Keratinocyte (primary cell): ENCODE results near the gene DSCAM. TPM values are rescaled to one million over a fixed set of nuclear protein-coding genes. Genes with fewer than 3 reads are reported as not detected.

Experiments used
- DNase-seq: peaks from one replicate; pipeline ENCODE4 v3.0.0-alpha.2; 2011; ENCODE audit warnings: low read depth, missing footprints, low spot score
- FAIRE-seq: peaks from 2 replicates; lab custom pipeline; 2011; peaks lifted over from hg19 to GRCh38; lab: Jason Lieb, UNC
- H2AFZ ChIP-seq: 2 replicates; pipeline ENCODE4 v1.6.0; 2012; ENCODE audit warnings: low read length, control low read depth, inconsistent platforms; ENCODE audit not compliant: control insufficient read depth
- H3K27ac ChIP-seq: 2 replicates; pipeline ENCODE4 v1.5.1; 2011; ENCODE audit warnings: low read length; ENCODE audit not compliant: control insufficient read depth, insufficient read depth
- H3K27me3 ChIP-seq: 3 replicates; pipeline ENCODE4 v1.6.0; 2011; ENCODE audit warnings: low read length; ENCODE audit not compliant: control insufficient read depth, insufficient read depth; ENCODE audit errors: extremely low read depth
- H3K36me3 ChIP-seq, 2 experiments: 2 replicates in 1 of 2; 3 replicates in 1 of 2; pipeline ENCODE4 v1.5.1; 2011; ENCODE audit warnings: low read length in 2 of 2, mild to moderate bottlenecking in 1 of 2; ENCODE audit not compliant: control insufficient read depth in 2 of 2, insufficient read depth in 2 of 2; ENCODE audit errors: extremely low read depth in 1 of 2
- H3K4me1 ChIP-seq: 3 replicates; pipeline ENCODE4 v1.5.1; 2011; ENCODE audit warnings: low read length; ENCODE audit not compliant: control insufficient read depth, insufficient read depth; ENCODE audit errors: extremely low read depth
- H3K4me2 ChIP-seq: 3 replicates; pipeline ENCODE4 v1.6.0; 2011; ENCODE audit warnings: low read depth, low read length; ENCODE audit not compliant: control insufficient read depth, insufficient read depth; ENCODE audit errors: extremely low read depth
- H3K4me3 ChIP-seq, 3 experiments: fragments of 200-600 bp in 1 of 3; sonication (generic) in 1 of 3; 2 replicates in 2 of 3; 3 replicates in 1 of 3; pipeline ENCODE4 v1.5.1; 2011 to 2016; ENCODE audit warnings: low read length in 3 of 3, mild to moderate bottlenecking in 3 of 3, control low read depth in 2 of 3, inconsistent platforms in 1 of 3, low read depth in 1 of 3, mixed read lengths in 1 of 3, mixed run types in 1 of 3, moderate library complexity in 1 of 3; ENCODE audit not compliant: control insufficient read depth in 2 of 3, insufficient read depth in 2 of 3; ENCODE audit errors: extremely low read depth in 1 of 3
- H3K79me2 ChIP-seq: 2 replicates; pipeline ENCODE4 v1.6.0; 2012; ENCODE audit warnings: low read length; ENCODE audit not compliant: control insufficient read depth, insufficient read depth
- H3K9ac ChIP-seq: 3 replicates; pipeline ENCODE4 v1.6.0; 2011; ENCODE audit warnings: low read length; ENCODE audit not compliant: control insufficient read depth, insufficient read depth; ENCODE audit errors: extremely low read depth
- H3K9me1 ChIP-seq: 3 replicates; pipeline ENCODE4 v1.6.0; 2011; ENCODE audit warnings: low read length; ENCODE audit not compliant: control insufficient read depth, insufficient read depth; ENCODE audit errors: extremely low read depth
- H3K9me3 ChIP-seq: 2 replicates; pipeline ENCODE4 v1.5.1; 2012; ENCODE audit warnings: low read depth, low read length; ENCODE audit not compliant: control insufficient read depth
- H4K20me1 ChIP-seq: 3 replicates; pipeline ENCODE4 v1.6.0; 2011; ENCODE audit warnings: low read length; ENCODE audit not compliant: control insufficient read depth, insufficient read depth; ENCODE audit errors: extremely low read depth
- CTCF ChIP-seq, 3 experiments: IDR thresholded peaks in 1 of 3; conservative IDR thresholded peaks in 1 of 3; optimal IDR thresholded peaks in 1 of 3; 2 replicates in 2 of 3; 3 replicates in 1 of 3; pipeline versions ENCODE3 to v1.5.1; 2011; ENCODE audit warnings: low read length in 3 of 3, mild to moderate bottlenecking in 3 of 3, moderate library complexity in 2 of 3, control low read depth in 1 of 3, inconsistent platforms in 1 of 3; ENCODE audit not compliant: insufficient read depth in 2 of 3; ENCODE audit errors: extremely low read depth in 1 of 3
- EZH2 ChIP-seq: IDR thresholded peaks from one replicate; pipeline ENCODE4 v1.6.1; 2012; ENCODE audit warnings: inconsistent platforms, mild to moderate bottlenecking, low read length, moderate library complexity
- dilution Hi-C: fragments of 300-500 bp; cut with MboI; formaldehyde crosslinking; loops from one replicate; pipeline ENCODE4 v1.7.0; 2020; ENCODE audit warnings: low sequenced_read_pairs; ENCODE audit not compliant: extremely low pct_ligation_motif_present
- polyA plus RNA-seq, 5 experiments: library from polyadenylated mRNA; depleted of rRNA in 3 of 5; stranded (reverse) in 3 of 5; stranded (forward) in 1 of 5; unstranded in 1 of 5; fragments of >200 nt; gene quantifications; 1 replicate in 1 of 5; 2 replicates in 3 of 5; 3 replicates in 1 of 5; pipeline versions ENCODE4 v1.2.1 to v1.2.3, GENCODE V29; 2011 to 2012; ENCODE audit warnings: missing spikeins in 2 of 5, low read depth in 1 of 5, low replicate concordance in 1 of 5

The DSCAM gene
- polyA plus RNA-seq, 1 donor (not counting 4 experiments of a cell fraction or from before 2014, with no cell fraction given): 2.1 TPM

- dilution Hi-C loops: no loop called here
- Histone ChIP-seq H2AFZ (no peak overlapping the region), H3K4me3 (no peak overlapping the region), H3K27me3 (no peaks in the 10 kb centered on the region), H3K27ac (no peak overlapping the region), H3K4me1 (no peaks in the 10 kb centered on the region), H3K9me1 (no peaks in the 10 kb centered on the region), H3K9ac (no peak overlapping the region), H3K9me3 (no peaks in the 10 kb centered on the region), H3K79me2 (no peaks in the 10 kb centered on the region), H4K20me1 (no peaks in the 10 kb centered on the region), H3K4me2 (no peak overlapping the region), H3K36me3 (no peaks in the 10 kb centered on the region)
- TF ChIP-seq EZH2 (no peak), CTCF (optimal IDR thresholded peaks at IDR 0.05 in 1 of 3, IDR thresholded peaks at IDR 0.05 in 1 of 3, conservative IDR thresholded peaks at IDR 0.05 in 1 of 3; ENCODE audit: extremely low read depth in 1 of 3, insufficient read depth in 2 of 3, low read length in 3 of 3) (no peak)
- FAIRE-seq (no peak), DNase-seq (no peak)
Measured at GRCh38 chr21:40736145-40736544, 110.8 kb downstream of the DSCAM start.

GRCh38 chr21:40733024-40733397 is 113.9 kb downstream of the DSCAM start:
- Histone ChIP-seq H3K9ac (no peak overlapping the region), H3K9me3 (no peaks in the 10 kb centered on the region), H3K4me2 (no peak overlapping the region), H3K79me2 (no peaks in the 10 kb centered on the region), H3K9me1 (no peaks in the 10 kb centered on the region), H2AFZ (no peak overlapping the region), H3K4me1 (no peaks in the 10 kb centered on the region), H3K36me3 (no peaks in the 10 kb centered on the region), H4K20me1 (no peaks in the 10 kb centered on the region), H3K27ac (no peak overlapping the region), H3K27me3 (no peaks in the 10 kb centered on the region), H3K4me3 (no peak overlapping the region)
- FAIRE-seq (no peak), DNase-seq (no peak)
- TF ChIP-seq CTCF (optimal IDR thresholded peaks at IDR 0.05 in 1 of 3, IDR thresholded peaks at IDR 0.05 in 1 of 3, conservative IDR thresholded peaks at IDR 0.05 in 1 of 3; ENCODE audit: extremely low read depth in 1 of 3, insufficient read depth in 2 of 3, low read length in 3 of 3): no peak
- TF ChIP-seq EZH2: no peak
- dilution Hi-C loops: no loop called here
